Activated T-helper 17 cell treated with anti-CD3 and anti-CD28 coated beads, Interleukin-2, amount 50 U/mL, for 72 hours (primary cell): ENCODE measurements around the gene RBM39. TPM values are rescaled to one million over a fixed set of nuclear protein-coding genes. Genes with fewer than 3 reads are reported as not detected.
"Not testable (repeated sequence)": the region's sequence is repeated elsewhere in the genome, so short reads cannot be mapped to it uniquely, and the experiment has no call there.

Source experiments
- ATAC-seq: fragments of 150-1000 bp; cut with Tn5 transposase; replicated peaks from 2 replicates; pipeline ENCODE4 v1.10.0; 2021; ENCODE audit warnings: mild to moderate bottlenecking, moderate library complexity
- H3K27ac Mint-ChIP-seq: one replicate; pipeline ENCODE4 v1.8.0; 2022; ENCODE audit warnings: mixed read lengths
- H3K27me3 Mint-ChIP-seq: one replicate; pipeline ENCODE4 v1.8.0; 2022; ENCODE audit warnings: mixed read lengths
- H3K36me3 Mint-ChIP-seq: one replicate; pipeline ENCODE4 v1.8.0; 2022; ENCODE audit warnings: low read depth, mild to moderate bottlenecking, mixed read lengths
- H3K4me1 Mint-ChIP-seq: one replicate; pipeline ENCODE4 v1.8.0; 2022; ENCODE audit warnings: mixed read lengths
- H3K4me3 Mint-ChIP-seq: one replicate; pipeline ENCODE4 v1.8.0; 2022; ENCODE audit warnings: mild to moderate bottlenecking, mixed read lengths
- H3K9me3 Mint-ChIP-seq: one replicate; pipeline ENCODE4 v1.8.0; 2022; ENCODE audit warnings: mixed read lengths
- total RNA-seq, 2 donors: library from RNA; stranded (reverse); gene quantifications; one replicate each; pipeline ENCODE4 v1.2.3, GENCODE V29; 2022

RBM39 gene
- total RNA-seq, 2 donors from 2014 or later, result 295 to 359 TPM

- not testable (repeated sequence) for H3K27ac Mint-ChIP-seq, H3K9me3 Mint-ChIP-seq, H3K27me3 Mint-ChIP-seq, H3K4me1 Mint-ChIP-seq, ATAC-seq, H3K4me3 Mint-ChIP-seq
- H3K36me3 Mint-ChIP-seq, result peaks cover 100% of the 10 kb centered on the region
Observed at GRCh38 chr20:35723652-35724320, 18.3 kb downstream of the RBM39 start.

GRCh38 chr20:35723275-35723639, 18.8 kb downstream of the RBM39 start:
- H3K27ac Mint-ChIP-seq, H3K4me1 Mint-ChIP-seq, ATAC-seq, H3K4me3 Mint-ChIP-seq, H3K9me3 Mint-ChIP-seq, H3K27me3 Mint-ChIP-seq: not testable (repeated sequence)
- H3K36me3 Mint-ChIP-seq, result peaks cover 100% of the 10 kb centered on the region

- H3K9me3 Mint-ChIP-seq, result no peaks in the 10 kb centered on the region
- ATAC-seq, result no peak
- no peaks in the 10 kb centered on the region for H3K27me3 Mint-ChIP-seq
- H3K27ac Mint-ChIP-seq, result peak overlapping the region; percentile 48
- peaks cover 100% of the 10 kb centered on the region for H3K36me3 Mint-ChIP-seq
- H3K4me3 Mint-ChIP-seq, result no peak overlapping the region
- H3K4me1 Mint-ChIP-seq, result peaks cover 4% of the 10 kb centered on the region
Observed at GRCh38 chr20:35721621-35722020, 20.4 kb downstream of the RBM39 start.

GRCh38 chr20:35721219-35721618, 20.8 kb downstream of the RBM39 start:
- Mint-ChIP-seq H3K27ac (peak overlapping the region; percentile 48), H3K4me1 (peaks cover 4% of the 10 kb centered on the region), H3K9me3 (no peaks in the 10 kb centered on the region), H3K4me3 (no peak overlapping the region), H3K36me3 (peaks cover 100% of the 10 kb centered on the region), H3K27me3 (no peaks in the 10 kb centered on the region)
- ATAC-seq, result no peak

- H3K4me3 Mint-ChIP-seq, result no peak overlapping the region
- H3K4me1 Mint-ChIP-seq, result peaks cover 4% of the 10 kb centered on the region
- no peak for ATAC-seq
- H3K9me3 Mint-ChIP-seq, result no peaks in the 10 kb centered on the region
- peaks cover 100% of the 10 kb centered on the region for H3K36me3 Mint-ChIP-seq
- H3K27me3 Mint-ChIP-seq, result no peaks in the 10 kb centered on the region
- peak overlapping the region; percentile 22 for H3K27ac Mint-ChIP-seq
Observed at GRCh38 chr20:35720165-35721123, 21.6 kb downstream of the RBM39 start.

- peaks cover 100% of the 10 kb centered on the region for H3K36me3 Mint-ChIP-seq
- no peak overlapping the region for H3K27ac Mint-ChIP-seq
- no peak overlapping the region for H3K4me3 Mint-ChIP-seq
- no peaks in the 10 kb centered on the region for H3K27me3 Mint-ChIP-seq
- H3K9me3 Mint-ChIP-seq, result no peaks in the 10 kb centered on the region
- no peak for ATAC-seq
- H3K4me1 Mint-ChIP-seq, result peaks cover 4% of the 10 kb centered on the region
Observed at GRCh38 chr20:35719717-35720116, 22.3 kb downstream of the RBM39 start.

GRCh38 chr20:35718972-35719635, 23.0 kb downstream of the RBM39 start:
- H3K4me1 Mint-ChIP-seq, result peaks cover 8% of the 10 kb centered on the region
- H3K4me3 Mint-ChIP-seq, result no peak overlapping the region
- H3K27ac Mint-ChIP-seq, result no peak overlapping the region
- peaks cover 100% of the 10 kb centered on the region for H3K36me3 Mint-ChIP-seq
- no peak for ATAC-seq
- H3K27me3 Mint-ChIP-seq, result no peaks in the 10 kb centered on the region
- no peaks in the 10 kb centered on the region for H3K9me3 Mint-ChIP-seq

- H3K4me3 Mint-ChIP-seq, H3K27ac Mint-ChIP-seq, H3K27me3 Mint-ChIP-seq, ATAC-seq, H3K9me3 Mint-ChIP-seq: not testable (repeated sequence)
- peaks cover 11% of the 10 kb centered on the region for H3K4me1 Mint-ChIP-seq
- H3K36me3 Mint-ChIP-seq, result peaks cover 100% of the 10 kb centered on the region
Observed at GRCh38 chr20:35718321-35718720, 23.7 kb downstream of the RBM39 start.

- Mint-ChIP-seq H3K4me3 (no peak overlapping the region), H3K36me3 (peaks cover 100% of the 10 kb centered on the region), H3K4me1 (peaks cover 21% of the 10 kb centered on the region), H3K27me3 (no peaks in the 10 kb centered on the region), H3K27ac (no peak overlapping the region), H3K9me3 (no peaks in the 10 kb centered on the region)
- ATAC-seq, result no peak
Observed at GRCh38 chr20:35716330-35716729, 25.7 kb downstream of the RBM39 start.

- Mint-ChIP-seq H3K27ac (no peak overlapping the region), H3K36me3 (peaks cover 100% of the 10 kb centered on the region), H3K27me3 (no peaks in the 10 kb centered on the region), H3K4me1 (peaks cover 28% of the 10 kb centered on the region), H3K9me3 (no peaks in the 10 kb centered on the region), H3K4me3 (no peak overlapping the region)
- no peak for ATAC-seq
Observed at GRCh38 chr20:35715652-35716051, 26.4 kb downstream of the RBM39 start.

GRCh38 chr20:35714127-35714526, 27.9 kb downstream of the RBM39 start:
- peaks cover 100% of the 10 kb centered on the region for H3K36me3 Mint-ChIP-seq
- H3K27ac Mint-ChIP-seq, result no peak overlapping the region
- H3K4me1 Mint-ChIP-seq, result peaks cover 33% of the 10 kb centered on the region
- H3K27me3 Mint-ChIP-seq, result no peaks in the 10 kb centered on the region
- H3K9me3 Mint-ChIP-seq, result no peaks in the 10 kb centered on the region
- H3K4me3 Mint-ChIP-seq, result peak overlapping the region; percentile 21
- no peak for ATAC-seq

GRCh38 chr20:35713120-35713519, 28.9 kb downstream of the RBM39 start:
- not testable (repeated sequence) for H3K27me3 Mint-ChIP-seq, ATAC-seq, H3K9me3 Mint-ChIP-seq, H3K27ac Mint-ChIP-seq
- peaks cover 100% of the 10 kb centered on the region for H3K36me3 Mint-ChIP-seq
- peak overlapping the region; percentile 45 for H3K4me3 Mint-ChIP-seq
- H3K4me1 Mint-ChIP-seq, result peaks cover 36% of the 10 kb centered on the region

- H3K4me3 Mint-ChIP-seq, result peak overlapping the region; percentile 62
- no peaks in the 10 kb centered on the region for H3K27me3 Mint-ChIP-seq
- H3K36me3 Mint-ChIP-seq, result peaks cover 100% of the 10 kb centered on the region
- peak; percentile 84 for ATAC-seq
- peaks cover 36% of the 10 kb centered on the region for H3K4me1 Mint-ChIP-seq
- no peaks in the 10 kb centered on the region for H3K9me3 Mint-ChIP-seq
- peak overlapping the region; percentile 76 for H3K27ac Mint-ChIP-seq
Observed at GRCh38 chr20:35711588-35712209, 30.4 kb downstream of the RBM39 start.

GRCh38 chr20:35710884-35711587, 31.0 kb downstream of the RBM39 start:
- no peak for ATAC-seq
- Mint-ChIP-seq H3K27ac (peak overlapping the region; percentile 76), H3K27me3 (no peaks in the 10 kb centered on the region), H3K4me1 (peaks cover 36% of the 10 kb centered on the region), H3K9me3 (no peaks in the 10 kb centered on the region), H3K4me3 (peak overlapping the region; percentile 62), H3K36me3 (peaks cover 100% of the 10 kb centered on the region)
